ENCODE measurements around the gene CRYAB.

- TF ChIP-seq CTCF (IDR thresholded peaks at IDR 0.05; ENCODE audit: borderline replicate concordance, extremely low read depth, low read length, poor library complexity, severe bottlenecking) (no peak), EZH2 (IDR thresholded peaks at IDR 0.05; ENCODE audit: borderline replicate concordance, low read depth, low read length, severe bottlenecking) (no peak)
Measured at GRCh38 chr11:111878385-111878848, 33.2 kb downstream of the CRYAB start.

Data from DND-41 (cell line).